ENCODE measurements around the gene PDE10A. TPM values are rescaled to one million over a fixed set of nuclear protein-coding genes. Genes with fewer than 3 reads are reported as not detected.
"Not testable (repeated sequence)": the region's sequence is repeated elsewhere in the genome, so short reads cannot be mapped to it uniquely, and the experiment has no call there.

The PDE10A gene
- total RNA-seq, 2 donors from 2014 or later, result 0.85 to 2.2 TPM

- DNase-seq (no peak), ATAC-seq (no peak)
- intact Hi-C loops (cut with DNase I, micrococcal nuclease), result no loop called here
Observed at GRCh38 chr6:165519316-165519715, 143.7 kb downstream of the PDE10A start.

DNA sequence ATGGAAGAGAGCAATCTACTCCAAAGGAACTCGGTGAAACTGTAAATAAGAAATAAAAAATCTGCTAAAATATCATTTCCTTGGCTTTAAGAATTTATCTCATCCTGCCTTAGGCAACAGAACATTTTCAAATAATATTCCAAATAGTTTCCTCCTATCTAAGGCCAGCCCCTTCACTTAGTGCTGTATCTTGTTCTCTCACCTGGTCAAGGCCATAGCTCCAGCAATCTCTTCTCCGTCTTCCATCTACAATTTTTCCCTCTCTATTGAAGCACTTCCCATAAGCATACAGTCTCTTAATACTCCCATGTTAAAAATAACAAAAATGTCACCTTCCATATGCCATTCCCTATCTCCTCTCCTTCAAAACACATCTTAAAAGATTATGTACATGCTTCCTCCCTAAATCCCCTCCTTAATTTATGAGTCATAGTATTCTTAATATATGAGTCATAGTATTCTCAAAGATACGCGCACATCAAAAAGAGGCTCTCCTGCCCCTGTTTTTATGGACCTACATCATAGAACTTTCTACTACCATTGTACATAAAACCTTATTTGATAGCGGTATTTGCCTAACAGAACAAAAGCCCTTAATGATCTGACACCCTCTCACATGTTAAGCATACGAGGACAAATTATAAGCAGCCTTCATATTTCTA lies 146.9 kb downstream of the PDE10A start:
- intact Hi-C loops (cut with DNase I, micrococcal nuclease), result no loop called here
- no peak for ATAC-seq
- DNase-seq, result no peak

DNA sequence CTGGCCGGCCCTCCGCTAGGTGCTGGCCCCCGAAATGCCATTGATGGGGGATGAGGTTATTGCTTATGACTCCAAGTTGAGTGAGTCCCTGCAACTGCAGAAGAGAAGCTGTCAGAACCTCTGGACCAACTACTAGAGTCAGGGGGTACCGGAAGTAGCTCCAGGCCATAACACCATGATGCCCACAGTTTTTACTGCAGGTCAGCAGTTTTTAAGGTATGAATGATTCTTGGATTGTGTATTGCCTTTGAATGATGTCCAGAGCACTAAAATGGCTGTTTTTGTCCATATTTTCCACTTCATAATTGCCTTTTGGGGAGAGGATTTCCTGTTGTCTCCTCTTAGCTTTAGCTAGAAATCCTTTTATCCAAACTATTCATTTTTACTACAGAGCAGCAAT lies 148.4 kb downstream of the PDE10A start:
- intact Hi-C loops (cut with DNase I, micrococcal nuclease), result no loop called here
- DNase-seq, result no peak
- no peak for ATAC-seq

DNA sequence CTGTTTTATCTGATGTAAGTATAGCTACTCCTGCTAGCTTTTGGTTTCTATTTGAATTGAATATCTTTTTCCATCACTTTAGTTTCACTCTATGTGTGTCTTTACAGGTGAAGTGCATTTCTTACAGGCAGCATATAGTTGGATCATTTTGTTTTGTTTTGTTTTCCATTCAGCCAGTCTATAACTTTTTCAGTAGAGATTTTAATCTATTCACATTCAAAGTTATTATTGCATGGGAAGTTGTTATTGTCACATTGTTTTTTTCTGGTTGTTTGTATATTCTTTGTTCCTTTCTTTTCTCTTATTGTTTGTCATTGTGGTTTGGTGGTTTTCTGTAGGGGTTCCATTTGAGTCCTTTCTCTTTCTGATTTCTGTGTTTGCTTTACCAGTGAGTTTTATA lies 151.2 kb downstream of the PDE10A start:
- DNase-seq, result no peak
- intact Hi-C loops (cut with DNase I, micrococcal nuclease), result no loop called here
- ATAC-seq, result no peak

DNA sequence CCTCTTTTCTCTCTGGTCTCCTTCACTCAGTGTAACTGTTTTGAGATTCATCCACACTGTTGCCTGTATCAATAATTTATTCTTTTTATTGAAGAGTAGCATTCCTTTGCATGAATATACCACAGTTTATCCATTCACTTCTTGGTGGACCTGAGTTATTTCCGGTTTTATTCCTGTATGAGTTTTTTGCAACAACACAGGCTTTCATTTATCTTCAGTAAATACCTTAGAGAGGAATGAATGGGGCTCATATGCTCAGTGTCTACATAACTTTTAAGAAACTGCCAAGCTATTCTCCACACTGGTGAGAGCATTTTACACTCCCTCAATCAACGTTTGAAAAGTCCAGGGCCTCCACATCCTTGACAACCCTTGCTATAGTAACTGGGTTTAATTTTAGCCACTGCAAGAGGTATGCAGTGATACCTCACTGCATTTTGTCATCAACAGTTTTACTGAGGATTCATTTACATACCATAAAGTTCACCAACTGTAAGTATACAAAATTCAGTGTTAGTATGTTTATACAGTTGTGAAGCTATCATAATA lies 154.6 kb downstream of the PDE10A start:
- intact Hi-C loops (cut with DNase I, micrococcal nuclease), result no loop called here
- DNase-seq, result no peak
- ATAC-seq, result no peak

DNA sequence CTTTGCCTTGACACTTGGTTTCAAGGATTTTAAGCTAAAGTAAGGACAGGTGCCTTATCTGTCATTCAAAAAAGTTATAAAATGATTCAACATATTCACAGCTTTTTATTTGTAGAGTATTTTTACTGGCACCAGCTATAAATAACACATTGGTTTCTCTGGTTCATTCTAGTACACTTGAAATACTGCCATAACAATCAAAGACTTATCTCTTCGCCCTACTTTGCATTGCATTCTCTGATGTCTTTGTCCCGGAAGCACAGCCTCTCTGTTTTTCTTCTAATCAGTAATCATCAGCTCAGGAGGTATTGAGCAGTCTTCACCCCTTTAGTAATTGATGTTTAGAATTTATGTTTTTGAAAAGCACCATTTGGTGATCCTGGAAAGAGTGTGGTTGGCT lies 156.4 kb downstream of the PDE10A start:
- ATAC-seq (no peak), DNase-seq (no peak)
- intact Hi-C loops (cut with DNase I, micrococcal nuclease), result no loop called here

DNA sequence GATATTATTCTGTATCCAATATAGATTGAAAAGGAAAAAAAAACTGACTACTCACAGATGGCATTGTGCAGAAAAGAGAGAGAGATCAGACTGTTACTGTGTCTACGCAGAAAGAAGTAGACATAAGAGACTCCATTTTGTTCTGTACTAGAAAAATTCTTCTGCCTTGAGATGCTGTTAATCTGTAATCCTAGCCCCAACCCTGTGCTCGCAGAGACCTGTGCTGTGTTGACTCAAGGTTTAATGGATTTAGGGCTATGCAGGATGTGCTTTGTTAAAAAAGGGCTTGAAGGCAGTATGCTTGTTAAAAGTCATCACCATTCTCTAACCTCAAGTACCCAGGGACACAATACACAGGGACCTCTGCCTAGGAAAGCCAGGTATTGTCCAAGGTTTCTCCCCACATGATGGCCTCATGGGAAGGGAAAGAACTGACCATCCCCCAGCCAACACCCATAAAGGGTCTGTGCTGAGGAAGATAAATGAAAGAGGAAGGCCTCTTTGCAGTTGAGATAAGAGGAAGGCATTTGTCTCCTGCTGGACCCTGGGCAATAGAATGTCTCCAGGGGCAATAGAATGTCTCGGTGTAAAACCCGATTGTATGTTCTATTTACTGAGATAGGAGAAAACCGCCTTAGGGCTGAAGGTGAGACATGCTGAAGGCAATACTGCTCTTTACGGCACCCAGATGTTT lies 162.7 kb downstream of the PDE10A start:
- DNase-seq; intact Hi-C loops (cut with DNase I, micrococcal nuclease); ATAC-seq: not testable (repeated sequence)

GRCh38 chr6:165497472-165497871 lies 165.6 kb downstream of the PDE10A start:
- DNase-seq (no peak), ATAC-seq (no peak)
- intact Hi-C loops (cut with DNase I, micrococcal nuclease), result no loop called here

DNA sequence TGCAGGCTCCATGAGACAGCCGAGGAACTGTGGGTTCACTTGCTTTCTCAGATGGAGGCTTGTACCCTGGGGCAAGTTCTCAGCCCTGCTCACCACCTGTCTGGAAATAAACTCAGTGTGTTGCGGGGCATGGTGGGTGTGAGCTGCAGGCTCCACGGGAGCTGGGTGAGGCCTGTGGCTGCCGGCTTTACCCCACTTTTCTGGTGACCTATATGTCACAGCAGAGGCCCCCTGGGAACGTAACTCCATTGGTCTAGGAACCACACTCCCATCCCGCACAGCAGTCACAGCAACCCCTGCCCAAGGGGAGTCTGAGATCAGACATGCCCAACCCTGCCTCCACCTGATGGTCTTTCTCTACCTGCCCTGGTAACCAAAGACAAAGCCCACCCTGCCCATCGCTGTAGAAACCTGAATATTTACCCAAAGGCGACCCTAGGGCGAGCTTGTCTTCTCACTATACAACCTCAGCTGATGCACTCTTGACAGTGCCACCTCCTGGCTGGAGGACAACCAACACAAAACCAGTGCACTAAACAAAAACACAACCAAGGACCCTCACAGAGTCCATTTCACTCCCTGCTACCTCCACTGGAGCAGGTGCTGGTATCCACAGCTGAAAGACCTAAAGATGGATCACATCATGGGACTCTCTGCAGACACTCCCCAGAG lies 174.3 kb downstream of the PDE10A start:
- no peak for DNase-seq
- intact Hi-C loops (cut with DNase I, micrococcal nuclease), result no loop called here
- no peak for ATAC-seq

GRCh38 chr6:165487950-165488349 lies 175.1 kb downstream of the PDE10A start:
- intact Hi-C loops (cut with DNase I, micrococcal nuclease), result no loop called here
- ATAC-seq (no peak), DNase-seq (no peak)

DNA sequence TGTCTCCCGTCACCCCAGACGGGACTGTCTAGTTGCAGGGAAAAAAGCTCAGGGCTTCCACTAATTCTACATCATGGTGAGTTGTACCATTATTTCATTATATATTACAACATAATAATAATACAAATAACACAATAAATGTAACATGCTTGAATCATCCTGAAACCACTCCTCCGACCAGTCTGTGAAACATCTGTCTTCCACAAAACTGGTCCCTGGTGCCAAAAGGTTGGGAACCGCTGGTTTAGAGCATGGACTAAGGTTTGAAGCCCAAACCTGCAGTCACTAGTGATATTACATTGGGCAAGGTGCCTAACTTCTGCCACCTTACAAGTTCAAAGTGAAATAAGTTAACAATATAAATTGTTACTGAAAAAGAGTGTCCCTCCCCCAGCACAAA lies 175.7 kb downstream of the PDE10A start:
- ATAC-seq, result no peak
- no peak for DNase-seq
- intact Hi-C loops (cut with DNase I, micrococcal nuclease), result no loop called here

GRCh38 chr6:165486183-165487137 lies 176.6 kb downstream of the PDE10A start:
- intact Hi-C loops (cut with DNase I, micrococcal nuclease), result no loop called here
- no peak for DNase-seq
- no peak for ATAC-seq

DNA sequence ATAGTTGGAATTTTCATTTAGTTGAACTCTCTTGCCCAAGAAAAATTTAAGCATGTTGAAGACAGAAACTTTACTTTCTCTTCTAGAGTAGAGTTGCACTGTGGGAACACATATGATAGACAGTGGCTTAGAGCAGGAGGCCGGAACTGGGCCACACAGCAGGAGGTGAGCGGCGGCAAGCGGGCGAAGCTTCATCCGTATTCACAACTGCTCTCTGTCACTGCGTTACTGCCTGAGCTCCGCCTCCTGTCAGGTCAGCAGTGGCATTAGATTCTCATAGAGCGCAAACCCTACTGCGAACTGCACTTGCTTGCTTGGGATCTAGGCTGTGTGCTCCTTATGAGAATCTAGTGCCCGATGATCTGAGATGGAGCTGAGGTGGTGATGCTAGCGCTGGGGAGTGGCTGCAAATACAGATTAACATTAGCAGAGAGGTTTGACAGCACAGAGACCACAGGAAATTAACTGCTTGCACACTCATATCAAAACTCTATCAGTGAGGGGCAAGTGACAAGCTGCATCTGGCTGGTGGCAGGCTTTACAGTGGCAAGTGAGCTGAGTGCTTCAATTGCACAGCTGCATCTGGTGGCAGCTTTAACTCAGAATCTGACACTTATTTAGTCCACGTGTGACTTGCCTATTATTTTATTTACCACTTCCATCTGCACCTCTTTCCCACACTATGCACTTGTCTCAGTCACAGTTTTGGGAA lies 178.7 kb downstream of the PDE10A start:
- intact Hi-C loops (cut with DNase I, micrococcal nuclease), result no loop called here
- no peak for DNase-seq
- ATAC-seq, result no peak

GRCh38 chr6:165481921-165482320 lies 181.1 kb downstream of the PDE10A start:
- ATAC-seq, result no peak
- intact Hi-C loops (cut with DNase I, micrococcal nuclease), result no loop called here

GRCh38 chr6:165480916-165481315 lies 182.1 kb downstream of the PDE10A start:
- ATAC-seq (peak; percentile 60), DNase-seq (no peak)
- intact Hi-C loops (cut with DNase I, micrococcal nuclease), result no loop called here

More at GRCh38 chr6:165481921-165482320, 181.1 kb downstream of the PDE10A start:
- no peak for DNase-seq

- ATAC-seq (no peak), DNase-seq (no peak)
- intact Hi-C loops (cut with DNase I, micrococcal nuclease), result no loop called here
Observed at GRCh38 chr6:165478581-165478980, 184.5 kb downstream of the PDE10A start.

DNA sequence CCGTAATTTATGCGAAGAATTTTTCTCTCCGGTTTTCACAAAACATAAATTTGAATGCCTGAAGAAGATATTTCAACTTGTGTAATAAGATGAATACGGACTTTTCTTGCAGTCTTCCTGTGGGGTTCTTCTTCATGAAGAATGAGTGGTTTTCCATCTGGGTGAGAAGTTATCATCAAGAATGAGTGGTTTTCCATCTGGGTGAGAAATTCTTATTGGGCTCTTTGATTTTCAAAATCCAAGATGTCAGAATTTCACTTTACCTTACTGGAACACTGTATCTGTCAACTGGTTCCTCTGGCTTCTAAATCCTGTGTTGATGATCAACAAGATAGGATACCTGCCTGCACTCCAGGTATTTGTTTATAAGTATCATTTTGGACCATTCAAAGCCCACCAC lies 193.6 kb downstream of the PDE10A start:
- DNase-seq, result no peak
- intact Hi-C loops (cut with DNase I, micrococcal nuclease), result no loop called here
- ATAC-seq, result no peak
